ENCODE data around the gene MTURN.

DNA sequence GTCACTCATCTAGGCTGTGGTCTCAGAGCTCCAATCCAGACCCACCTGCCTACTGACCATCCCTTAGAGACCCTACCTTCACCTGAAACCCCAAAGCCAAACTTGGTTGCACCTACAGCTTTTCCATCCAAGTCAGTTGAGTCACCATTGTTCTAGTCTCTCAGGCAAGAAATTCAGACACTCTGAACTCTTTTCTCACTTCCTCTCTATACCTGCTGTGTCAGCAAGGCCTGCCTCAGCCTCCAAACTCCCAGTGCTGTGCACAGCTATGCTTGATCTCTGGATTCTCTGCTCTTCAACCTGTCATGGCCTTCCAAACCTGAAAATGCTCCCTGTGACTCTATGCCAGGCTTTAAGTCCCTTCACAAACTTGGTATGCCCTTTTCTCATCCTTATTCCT lies 47.4 kb upstream of the MTURN start:
- TF ChIP-seq CTCF (IDR thresholded peaks at IDR 0.05) (no peak), POLR2A (IDR thresholded peaks at IDR 0.05) (no peak)

All from right lobe of liver (tissue), 4 donors.